Gastroesophageal sphincter (tissue), 4 donors: ENCODE measurements around the gene MRPL48. TPM values are rescaled to one million over a fixed set of nuclear protein-coding genes. Genes with fewer than 3 reads are reported as not detected.

Experiments
- ATAC-seq: fragments of 150-250 bp; one replicate; pipeline ENCODE4 v1.9.1; 2016; ENCODE audit warnings: mild to moderate bottlenecking, moderate library complexity
- H3K27ac ChIP-seq, 4 donors: fragments of 200-600 bp; sonication (generic) in 3 of 4; 1 replicate in 3 of 4; 2 replicates in 1 of 4; pipeline ENCODE4 v1.5.1; 2016 to 2019
- H3K27me3 ChIP-seq: fragments of 200-600 bp; sonication (generic); one replicate; pipeline ENCODE4 v1.5.1; 2019
- H3K36me3 ChIP-seq, 2 donors: fragments of 200-600 bp; sonication (generic); one replicate each; pipeline ENCODE4 v1.5.1; 2019; ENCODE audit warnings: control low read depth in 1 of 2
- H3K4me1 ChIP-seq, 3 donors: fragments of 200-600 bp; sonication (generic); 1 replicate in 2 of 3; 2 replicates in 1 of 3; pipeline ENCODE4 v1.5.1; 2016 to 2019; ENCODE audit warnings: control low read depth in 2 of 3
- H3K4me3 ChIP-seq, 2 donors: fragments of 200-600 bp; sonication (generic); one replicate each; pipeline ENCODE4 v1.5.1; 2019; ENCODE audit warnings: mild to moderate bottlenecking in 1 of 2, moderate library complexity in 1 of 2
- H3K9me3 ChIP-seq, 3 donors: fragments of 200-600 bp; sonication (generic); one replicate each; pipeline ENCODE4 v1.5.1; 2017 to 2019; ENCODE audit warnings: control low read depth in 2 of 3
- EP300 ChIP-seq: sonication (generic); formaldehyde crosslinking; IDR thresholded peaks from one replicate; pipeline ENCODE4 v1.6.1; 2017; ENCODE audit warnings: antibody characterized with exemption, mild to moderate bottlenecking
- POLR2A ChIP-seq, 2 donors: fragments of 450-650 bp; IDR thresholded peaks; one replicate each; pipeline ENCODE4 v1.6.1; 2017; ENCODE audit warnings: antibody characterized with exemption in 2 of 2, mild to moderate bottlenecking in 2 of 2, moderate library complexity in 1 of 2
- POLR2AphosphoS5 ChIP-seq: sonication (generic); formaldehyde crosslinking; IDR thresholded peaks from one replicate; pipeline ENCODE4 v1.6.1; 2017; ENCODE audit warnings: antibody characterized with exemption
- WGBS, 2 donors: methylation state at CpG; one replicate each; pipeline ENCODE4 v1.1.5; 2018; ENCODE audit warnings: low coverage in 1 of 2; 5-methylcytosine and 5-hydroxymethylcytosine counted together
- total RNA-seq, 4 donors: library from RNA; depleted of rRNA; stranded (reverse); fragments of >200 nt; gene quantifications; one replicate each; pipeline ENCODE4 v1.1.0, GENCODE V29; 2016
- TF ChIP-seq, protein P1 (sequence below), 4 experiments: fragments of 200-600 bp in 2 of 4; fragments of 450-650 bp in 2 of 4; sonication (generic) in 1 of 4; IDR thresholded peaks; one replicate each; pipeline ENCODE4 v1.5.1; 2017 to 2019; ENCODE audit warnings: antibody characterized with exemption in 4 of 4, mild to moderate bottlenecking in 2 of 4, moderate library complexity in 2 of 4

The MRPL48 gene
- total RNA-seq, 4 donors from 2014 or later = 8.8 to 46.2 (median 22.2) TPM

DNA sequence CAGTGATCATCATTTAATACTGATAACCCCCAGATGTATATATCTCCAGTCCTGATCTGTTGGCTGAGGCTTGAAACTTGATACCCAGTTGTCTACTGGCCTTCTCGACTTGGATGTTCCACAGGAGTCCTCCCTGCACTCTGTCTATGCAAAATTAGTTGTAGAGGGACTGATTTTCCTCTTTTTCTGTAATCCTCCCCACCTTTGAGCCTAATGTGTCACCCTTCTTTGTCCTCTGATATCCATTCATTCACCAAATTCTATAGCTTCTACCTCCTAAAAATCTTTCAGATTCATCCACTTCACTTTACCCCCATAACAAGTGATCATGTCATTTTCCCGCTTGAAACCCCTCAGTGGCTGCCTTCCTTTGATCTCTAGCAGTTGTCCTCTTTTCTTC, 72.5 kb downstream of the MRPL48 start:
- no peak overlapping the region for H3K4me3 ChIP-seq
- TF ChIP-seq POLR2A (IDR thresholded peaks at IDR 0.05) (no peak), EP300 (no peak), POLR2AphosphoS5 (no peak)
- TF ChIP-seq, protein P1, sequence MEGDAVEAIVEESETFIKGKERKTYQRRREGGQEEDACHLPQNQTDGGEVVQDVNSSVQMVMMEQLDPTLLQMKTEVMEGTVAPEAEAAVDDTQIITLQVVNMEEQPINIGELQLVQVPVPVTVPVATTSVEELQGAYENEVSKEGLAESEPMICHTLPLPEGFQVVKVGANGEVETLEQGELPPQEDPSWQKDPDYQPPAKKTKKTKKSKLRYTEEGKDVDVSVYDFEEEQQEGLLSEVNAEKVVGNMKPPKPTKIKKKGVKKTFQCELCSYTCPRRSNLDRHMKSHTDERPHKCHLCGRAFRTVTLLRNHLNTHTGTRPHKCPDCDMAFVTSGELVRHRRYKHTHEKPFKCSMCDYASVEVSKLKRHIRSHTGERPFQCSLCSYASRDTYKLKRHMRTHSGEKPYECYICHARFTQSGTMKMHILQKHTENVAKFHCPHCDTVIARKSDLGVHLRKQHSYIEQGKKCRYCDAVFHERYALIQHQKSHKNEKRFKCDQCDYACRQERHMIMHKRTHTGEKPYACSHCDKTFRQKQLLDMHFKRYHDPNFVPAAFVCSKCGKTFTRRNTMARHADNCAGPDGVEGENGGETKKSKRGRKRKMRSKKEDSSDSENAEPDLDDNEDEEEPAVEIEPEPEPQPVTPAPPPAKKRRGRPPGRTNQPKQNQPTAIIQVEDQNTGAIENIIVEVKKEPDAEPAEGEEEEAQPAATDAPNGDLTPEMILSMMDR (IDR thresholded peaks at IDR 0.05) = no peak

GRCh38 chr11:73862986-73863385, 75.3 kb downstream of the MRPL48 start:
- no peak overlapping the region for H3K4me3 ChIP-seq
- 80 to 100% methylated on average over 1 to 4 of the region's 4 CpGs for WGBS, 2 donors
- H3K27me3 ChIP-seq = no peaks in the 10 kb centered on the region
- TF ChIP-seq, protein P1 (IDR thresholded peaks at IDR 0.05) = no peak
- TF ChIP-seq POLR2A (IDR thresholded peaks at IDR 0.05) = no peak
- no peak for TF ChIP-seq EP300
- no peak for TF ChIP-seq POLR2AphosphoS5
- peaks cover 0 to 62% of the 10 kb centered on the region in 2 donors for H3K36me3 ChIP-seq
- no peak for ATAC-seq
- peaks cover 0 to 11% (median 0%) of the 10 kb centered on the region in 3 donors for H3K4me1 ChIP-seq
- H3K9me3 ChIP-seq = no peaks in the 10 kb centered on the region
- no peak overlapping the region for H3K27ac ChIP-seq

More for the DNA sequence above, 72.5 kb downstream of the MRPL48 start:
- no peaks in the 10 kb centered on the region for H3K4me1 ChIP-seq
- H3K36me3 ChIP-seq = peaks cover 0 to 65% of the 10 kb centered on the region in 2 donors
- ATAC-seq = no peak
- no peaks in the 10 kb centered on the region for H3K9me3 ChIP-seq
- H3K27me3 ChIP-seq = no peaks in the 10 kb centered on the region
- WGBS, 2 donors = 59% methylated on average over 2 of the region's 2 CpGs
- no peak overlapping the region for H3K27ac ChIP-seq

- Histone ChIP-seq H3K27me3 (no peaks in the 10 kb centered on the region), H3K9me3 (no peaks in the 10 kb centered on the region), H3K27ac (peak overlapping the region in 3 of 4 donors; percentile 54 to 68 (median 59)), H3K4me3 (no peak overlapping the region), H3K4me1 (peaks cover 0 to 11% (median 0%) of the 10 kb centered on the region in 3 donors), H3K36me3 (peaks cover 0 to 56% of the 10 kb centered on the region in 2 donors)
- peak; percentile 35 for ATAC-seq
- WGBS, 2 donors = 55 to 59% methylated on average over 4 to 5 of the region's 5 CpGs
- no peak for TF ChIP-seq POLR2A (IDR thresholded peaks at IDR 0.05)
Observed at GRCh38 chr11:73866095-73866579, 78.5 kb downstream of the MRPL48 start.

DNA sequence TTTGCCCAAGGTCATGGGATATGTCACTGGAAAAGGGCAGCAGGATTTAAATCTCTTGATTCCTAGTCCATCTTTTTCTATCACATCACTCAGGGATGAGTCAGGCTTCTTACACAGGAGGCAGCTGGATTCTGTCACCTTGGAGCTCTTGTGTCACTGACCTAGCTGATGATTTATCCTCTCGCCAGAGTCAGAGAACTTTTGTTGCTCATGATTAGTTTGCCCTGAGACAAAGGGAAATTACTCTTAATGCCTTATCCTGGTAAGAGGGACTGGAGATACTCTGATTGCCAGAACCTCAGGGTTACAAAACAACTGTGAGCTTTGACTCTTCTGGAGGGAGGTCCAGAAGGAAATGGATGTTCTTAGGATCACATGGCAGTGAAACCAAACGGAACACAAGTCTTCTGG, 78.9 kb downstream of the MRPL48 start:
- Histone ChIP-seq H3K36me3 (peaks cover 0 to 56% of the 10 kb centered on the region in 2 donors), H3K27me3 (no peaks in the 10 kb centered on the region), H3K9me3 (no peaks in the 10 kb centered on the region), H3K4me1 (peaks cover 0 to 11% (median 0%) of the 10 kb centered on the region in 3 donors), H3K27ac (peak overlapping the region in 3 of 4 donors; percentile 54 to 68 (median 59)), H3K4me3 (no peak overlapping the region)
- whole genome bisulfite sequencing, 2 donors = 10 to 17% methylated on average over 2 of the region's 2 CpGs
- TF ChIP-seq, protein P1 (IDR thresholded peaks at IDR 0.05) = no peak
- TF ChIP-seq EP300 = no peak
- no peak for TF ChIP-seq POLR2A (IDR thresholded peaks at IDR 0.05)
- TF ChIP-seq POLR2AphosphoS5 = peak; percentile 74
- ATAC-seq = peak; percentile 93

DNA sequence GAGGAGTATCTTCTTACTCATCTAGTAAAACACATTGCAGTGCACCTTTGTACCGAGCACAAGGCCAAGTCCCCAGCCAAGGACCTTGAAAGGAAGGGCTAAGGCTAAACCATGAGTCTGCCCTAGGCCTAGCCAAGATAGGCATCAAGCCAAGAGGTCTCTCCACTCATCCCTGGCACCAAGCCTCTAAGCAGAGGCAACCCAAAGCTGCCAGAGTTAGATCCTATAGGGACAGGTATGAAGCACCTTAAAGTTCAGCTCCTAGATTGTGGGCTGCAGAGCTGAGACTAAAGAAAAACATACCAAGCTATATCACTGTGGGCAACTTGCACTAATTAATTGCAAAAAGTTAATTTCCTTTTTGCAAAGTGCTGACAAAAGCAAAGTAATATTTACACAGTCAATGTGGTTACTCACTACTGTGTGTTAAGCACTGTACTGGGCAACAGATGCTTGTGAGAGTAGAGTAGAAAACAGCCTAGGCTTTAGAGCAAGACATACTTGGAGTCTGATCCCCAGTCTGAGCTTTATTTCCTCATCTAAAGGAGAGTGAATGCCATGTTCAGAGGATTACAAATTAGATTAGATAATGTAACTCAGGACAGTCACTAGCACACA, 81.8 kb downstream of the MRPL48 start:
- 83% methylated on average over 1 of the region's 1 CpG; no CpG with 5 or more reads in 1 of the 2 donors for WGBS, 2 donors
- ATAC-seq = no peak
- H3K36me3 ChIP-seq = peaks cover 0 to 58% of the 10 kb centered on the region in 2 donors

More for the DNA sequence above, 81.8 kb downstream of the MRPL48 start:
- Histone ChIP-seq H3K4me3 (no peak overlapping the region), H3K27ac (no peak overlapping the region), H3K9me3 (no peaks in the 10 kb centered on the region), H3K27me3 (no peaks in the 10 kb centered on the region), H3K4me1 (peaks cover 0 to 20% (median 0%) of the 10 kb centered on the region in 3 donors)
- TF ChIP-seq POLR2AphosphoS5 (no peak), POLR2A (IDR thresholded peaks at IDR 0.05) (no peak), EP300 (no peak)
- TF ChIP-seq, protein P1 (IDR thresholded peaks at IDR 0.05) = no peak
